ENCODE results near the gene ST14.
A peak's percentile ranks its signal among the peaks of the same experiment; 100 is the strongest.

ST14 gene

DNA sequence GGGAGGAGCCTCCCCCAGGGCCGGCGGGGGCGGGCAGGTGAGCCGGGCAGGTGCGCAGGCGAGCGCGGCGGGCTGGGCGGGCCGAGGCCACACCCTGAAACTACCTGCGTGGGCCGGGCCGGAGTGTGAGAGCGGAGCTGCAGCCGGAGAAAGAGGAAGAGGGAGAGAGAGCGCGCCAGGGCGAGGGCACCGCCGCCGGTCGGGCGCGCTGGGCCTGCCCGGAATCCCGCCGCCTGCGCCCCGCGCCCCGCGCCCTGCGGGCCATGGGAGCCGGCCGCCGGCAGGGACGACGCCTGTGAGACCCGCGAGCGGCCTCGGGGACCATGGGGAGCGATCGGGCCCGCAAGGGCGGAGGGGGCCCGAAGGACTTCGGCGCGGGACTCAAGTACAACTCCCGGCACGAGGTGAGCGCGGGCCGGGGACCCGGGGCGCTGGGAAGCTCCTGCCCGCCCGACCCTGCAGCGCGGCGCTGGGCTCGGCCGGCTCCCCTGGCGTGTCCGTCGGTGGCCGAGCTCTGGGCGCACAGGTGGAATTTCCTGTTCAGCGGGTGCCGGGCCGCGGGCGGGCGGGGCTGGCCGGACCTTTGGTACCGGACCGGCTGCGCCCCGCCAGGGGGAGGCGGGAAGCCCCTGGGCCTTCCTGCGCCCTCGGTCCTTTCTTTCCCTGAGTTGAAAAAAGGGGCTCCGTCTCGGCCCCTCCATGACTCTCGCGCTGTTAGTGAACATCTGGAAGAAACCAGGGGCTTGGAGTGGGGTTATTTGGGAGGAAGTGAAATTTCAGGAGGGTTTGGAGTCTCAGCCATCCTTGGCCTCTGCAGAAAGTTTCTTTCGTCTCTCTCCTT, at the start of gene ST14:
TSS of gene ST14 (plus strand) at position 126 of the 841 bp plus-strand sequence. CDS start at position 324, 198 bp downstream.
- Histone ChIP-seq H3K4me3 (ENCODE audit: low read length) (peak within 1 kb of the TSS; percentile 81), H3K27me3 (replicated peaks; ENCODE audit: insufficient read depth, low read length) (peaks cover 17% of the 10 kb centered on the region), H3K27ac (ENCODE audit: low read length) (peak within 1 kb of the TSS; percentile 41; the same call in 1 of the 2 replicates), H2AFZ (ENCODE audit: low read length) (peak within 1 kb of the TSS; percentile 7; the same call in 1 of the 2 replicates), H3K9me2 (replicated peaks; ENCODE audit: insufficient read depth, low read length) (no peaks in the 10 kb centered on the region), H3K4me1 (ENCODE audit: low read length) (peaks cover 28% of the 10 kb centered on the region), H3K9ac (ENCODE audit: low read length) (peak within 1 kb of the TSS; percentile 83), H3K9me3 (replicated peaks; ENCODE audit: insufficient read depth, low read length) (no peaks in the 10 kb centered on the region), H4K20me1 (ENCODE audit: insufficient read depth, low read length) (no peaks in the 10 kb centered on the region), H3K4me2 (ENCODE audit: low read depth, low read length) (peak within 1 kb of the TSS; percentile 91), H3K79me2 (ENCODE audit: low read length) (peaks cover 51% of the 10 kb centered on the region), H3K36me3 (replicated peaks; ENCODE audit: insufficient read depth, low read length) (no peaks in the 10 kb centered on the region), H3F3A (ENCODE audit: insufficient read depth, low read length) (peaks cover 6% of the 10 kb centered on the region; the same call in 1 of the 2 replicates)
- peak; percentile 74 for DNase-seq
- TF ChIP-seq, protein P1, sequence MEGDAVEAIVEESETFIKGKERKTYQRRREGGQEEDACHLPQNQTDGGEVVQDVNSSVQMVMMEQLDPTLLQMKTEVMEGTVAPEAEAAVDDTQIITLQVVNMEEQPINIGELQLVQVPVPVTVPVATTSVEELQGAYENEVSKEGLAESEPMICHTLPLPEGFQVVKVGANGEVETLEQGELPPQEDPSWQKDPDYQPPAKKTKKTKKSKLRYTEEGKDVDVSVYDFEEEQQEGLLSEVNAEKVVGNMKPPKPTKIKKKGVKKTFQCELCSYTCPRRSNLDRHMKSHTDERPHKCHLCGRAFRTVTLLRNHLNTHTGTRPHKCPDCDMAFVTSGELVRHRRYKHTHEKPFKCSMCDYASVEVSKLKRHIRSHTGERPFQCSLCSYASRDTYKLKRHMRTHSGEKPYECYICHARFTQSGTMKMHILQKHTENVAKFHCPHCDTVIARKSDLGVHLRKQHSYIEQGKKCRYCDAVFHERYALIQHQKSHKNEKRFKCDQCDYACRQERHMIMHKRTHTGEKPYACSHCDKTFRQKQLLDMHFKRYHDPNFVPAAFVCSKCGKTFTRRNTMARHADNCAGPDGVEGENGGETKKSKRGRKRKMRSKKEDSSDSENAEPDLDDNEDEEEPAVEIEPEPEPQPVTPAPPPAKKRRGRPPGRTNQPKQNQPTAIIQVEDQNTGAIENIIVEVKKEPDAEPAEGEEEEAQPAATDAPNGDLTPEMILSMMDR (IDR thresholded peaks at IDR 0.05; ENCODE audit: low read length): no peak
- no peak for TF ChIP-seq EZH2phosphoT487 (IDR thresholded peaks at IDR 0.05; ENCODE audit: low read length)
- TF ChIP-seq EZH2 (optimal IDR thresholded peaks at IDR 0.05; ENCODE audit: low read depth, low read length): no peak

DNA sequence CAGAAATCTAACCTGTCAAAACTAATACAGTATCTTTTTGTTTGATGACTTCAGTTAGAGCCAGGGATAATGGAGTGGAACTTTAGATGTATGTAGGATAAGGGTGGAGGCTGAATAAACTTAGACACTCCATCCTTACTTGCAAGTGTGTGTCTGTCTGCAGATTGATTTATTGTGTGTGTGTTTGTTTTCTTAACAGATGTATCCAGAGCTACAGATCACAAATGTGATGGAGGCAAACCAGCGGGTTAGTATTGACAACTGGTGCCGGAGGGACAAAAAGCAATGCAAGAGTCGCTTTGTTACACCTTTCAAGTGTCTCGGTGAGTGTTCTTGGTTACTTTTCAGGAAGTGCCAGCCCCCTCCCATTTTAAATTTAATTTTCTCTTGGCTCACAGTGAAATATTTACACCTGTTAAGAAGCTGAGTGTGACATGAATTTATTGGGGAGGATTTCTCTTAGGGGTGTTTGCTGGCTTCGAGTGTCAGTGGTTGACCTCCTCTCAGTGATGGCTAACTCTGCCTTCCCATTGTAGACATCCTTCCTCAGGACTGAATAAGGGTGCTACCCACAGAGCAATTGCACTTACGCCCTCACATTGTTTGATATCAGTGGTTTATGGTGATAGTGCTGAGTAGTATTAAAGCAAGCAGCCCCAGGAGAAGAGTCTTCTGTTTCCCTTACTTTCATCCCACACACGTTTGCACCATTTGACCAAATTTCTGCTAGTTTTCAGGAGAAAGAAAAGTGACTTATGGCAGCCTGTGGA, 49.1 kb upstream of the ST14 start:
- no peak overlapping the region for H3K27ac ChIP-seq (ENCODE audit: low read length)
- TF ChIP-seq, protein P1 (IDR thresholded peaks at IDR 0.05; ENCODE audit: low read length): no peak
- no peak for TF ChIP-seq EZH2phosphoT487 (IDR thresholded peaks at IDR 0.05; ENCODE audit: low read length)
- no peak for TF ChIP-seq EZH2 (optimal IDR thresholded peaks at IDR 0.05; ENCODE audit: low read depth, low read length)
- no peaks in the 10 kb centered on the region for H3K9me2 ChIP-seq (replicated peaks; ENCODE audit: insufficient read depth, low read length)
- H2AFZ ChIP-seq (ENCODE audit: low read length): no peak overlapping the region
- H4K20me1 ChIP-seq (ENCODE audit: insufficient read depth, low read length): no peaks in the 10 kb centered on the region
- no peaks in the 10 kb centered on the region for H3K4me1 ChIP-seq (ENCODE audit: low read length)
- H3K4me3 ChIP-seq (ENCODE audit: low read length): no peak overlapping the region
- H3K4me2 ChIP-seq (ENCODE audit: low read depth, low read length): no peak overlapping the region
- H3K79me2 ChIP-seq (ENCODE audit: low read length): no peaks in the 10 kb centered on the region
- H3K9me3 ChIP-seq (replicated peaks; ENCODE audit: insufficient read depth, low read length): no peaks in the 10 kb centered on the region
- H3K9ac ChIP-seq (ENCODE audit: low read length): no peak overlapping the region
- no peak for DNase-seq
- no peaks in the 10 kb centered on the region for H3K36me3 ChIP-seq (replicated peaks; ENCODE audit: insufficient read depth, low read length)
- no peaks in the 10 kb centered on the region for H3F3A ChIP-seq (ENCODE audit: insufficient read depth, low read length)
- no peaks in the 10 kb centered on the region for H3K27me3 ChIP-seq (replicated peaks; ENCODE audit: insufficient read depth, low read length)

DNA sequence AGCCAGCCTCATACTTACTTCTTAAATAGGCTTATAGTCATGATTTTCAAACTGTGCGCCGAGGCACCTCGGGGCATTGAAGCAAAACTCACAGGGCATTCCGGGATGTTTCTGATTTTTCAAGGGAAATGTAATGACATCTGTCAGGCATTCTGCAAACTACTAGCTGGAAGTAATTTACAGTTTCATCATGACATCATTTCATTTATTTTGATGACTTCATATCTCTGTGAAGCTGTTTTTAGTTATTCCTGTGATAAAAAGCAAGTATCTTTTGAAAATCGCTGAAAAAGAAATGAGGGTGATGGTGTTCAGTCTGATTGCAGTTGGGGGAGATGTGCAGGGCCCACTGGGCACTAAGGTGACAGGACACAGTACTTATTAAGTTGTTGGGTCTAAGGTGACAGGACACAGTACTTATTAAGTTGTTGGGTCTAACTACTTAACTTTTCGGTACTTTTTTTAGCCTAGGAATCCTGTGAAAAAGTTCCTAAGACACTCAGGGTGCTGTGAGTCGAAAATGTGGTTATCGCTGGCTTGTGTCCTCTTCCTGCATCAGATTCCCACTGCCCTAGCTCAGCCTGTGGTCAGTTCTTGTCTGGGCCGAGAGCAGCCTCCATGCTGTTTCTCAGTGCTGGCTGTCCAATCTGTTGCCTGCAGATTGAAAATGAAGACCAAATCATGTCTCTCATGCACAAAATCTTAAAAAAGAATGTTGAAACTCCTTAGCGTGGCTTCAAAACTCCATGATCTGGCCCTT, 47.3 kb upstream of the ST14 start:
- no peaks in the 10 kb centered on the region for H4K20me1 ChIP-seq (ENCODE audit: insufficient read depth, low read length)
- H3K27ac ChIP-seq (ENCODE audit: low read length): no peak overlapping the region
- H3F3A ChIP-seq (ENCODE audit: insufficient read depth, low read length): no peaks in the 10 kb centered on the region
- TF ChIP-seq EZH2 (optimal IDR thresholded peaks at IDR 0.05; ENCODE audit: low read depth, low read length): no peak
- TF ChIP-seq EZH2phosphoT487 (IDR thresholded peaks at IDR 0.05; ENCODE audit: low read length): no peak
- TF ChIP-seq, protein P1 (IDR thresholded peaks at IDR 0.05; ENCODE audit: low read length): no peak
- H3K4me1 ChIP-seq (ENCODE audit: low read length): peaks cover under 1% of the 10 kb centered on the region; the same call in 1 of the 2 replicates
- no peak overlapping the region for H2AFZ ChIP-seq (ENCODE audit: low read length)
- H3K27me3 ChIP-seq (replicated peaks; ENCODE audit: insufficient read depth, low read length): no peaks in the 10 kb centered on the region
- H3K79me2 ChIP-seq (ENCODE audit: low read length): no peaks in the 10 kb centered on the region
- H3K9ac ChIP-seq (ENCODE audit: low read length): no peak overlapping the region
- no peak for DNase-seq
- H3K9me3 ChIP-seq (replicated peaks; ENCODE audit: insufficient read depth, low read length): no peaks in the 10 kb centered on the region
- H3K36me3 ChIP-seq (replicated peaks; ENCODE audit: insufficient read depth, low read length): no peaks in the 10 kb centered on the region
- no peak overlapping the region for H3K4me2 ChIP-seq (ENCODE audit: low read depth, low read length)
- H3K9me2 ChIP-seq (replicated peaks; ENCODE audit: insufficient read depth, low read length): no peaks in the 10 kb centered on the region
- H3K4me3 ChIP-seq (ENCODE audit: low read length): no peak overlapping the region

Measured in MM.1S (cell line).